Renal cortical epithelial cell (primary cell): Measurements from ENCODE around the gene LY6G6C. TPM values are rescaled to one million over a fixed set of nuclear protein-coding genes. Genes with fewer than 3 reads are reported as not detected.

ENCODE experiments used
- DNase-seq: peaks from one replicate; pipeline ENCODE4 v3.0.0-alpha.2; 2011; ENCODE audit warnings: low read depth
- total RNA-seq: library from RNA; depleted of rRNA; stranded (reverse); fragments of >200 nt; gene quantifications from 2 replicates; pipeline ENCODE4 v1.2.3, GENCODE V29; 2014

The LY6G6C gene
- total RNA-seq, result not detected in 2 replicates

GRCh38 chr6:31721351-31722020 is at the start of gene LY6G6C:
LY6G6C (minus strand) TSS chr6:31721746; CDS start chr6:31721679, 67 bp downstream.
- DNase-seq, result no peak

GRCh38 chr6:31770860-31771259 is 49.3 kb upstream of the LY6G6C start:
- DNase-seq, result no peak

- DNase-seq, result peak; percentile 44
Observed at GRCh38 chr6:31769684-31770371, 48.3 kb upstream of the LY6G6C start.

- DNase-seq, result no peak
Observed at GRCh38 chr6:31768363-31769257, 47.1 kb upstream of the LY6G6C start.

- no peak for DNase-seq
Observed at GRCh38 chr6:31767096-31767645, 45.6 kb upstream of the LY6G6C start.

GRCh38 chr6:31765910-31766794 is 44.6 kb upstream of the LY6G6C start:
- DNase-seq, result no peak

GRCh38 chr6:31765559-31765909 is 44.0 kb upstream of the LY6G6C start:
- DNase-seq, result no peak

GRCh38 chr6:31764198-31764597 is 42.7 kb upstream of the LY6G6C start:
- no peak for DNase-seq

GRCh38 chr6:31763619-31763940 is 42.0 kb upstream of the LY6G6C start:
- DNase-seq, result peak; percentile 45

GRCh38 chr6:31762878-31763618 is 41.5 kb upstream of the LY6G6C start:
- DNase-seq, result no peak

- DNase-seq, result no peak
Observed at GRCh38 chr6:31762356-31762755, 40.8 kb upstream of the LY6G6C start, which contains the start of gene SAPCD1. SAPCD1 (plus strand) TSS chr6:31762656; CDS start chr6:31763055, 399 bp downstream.

GRCh38 chr6:31761343-31761742 is 39.8 kb upstream of the LY6G6C start:
- DNase-seq, result no peak

- DNase-seq, result no peak
Observed at GRCh38 chr6:31760790-31761189, 39.2 kb upstream of the LY6G6C start.

GRCh38 chr6:31758281-31758680 is 36.7 kb upstream of the LY6G6C start:
- no peak for DNase-seq

GRCh38 chr6:31752739-31753319 is 31.3 kb upstream of the LY6G6C start:
- DNase-seq, result peak; percentile 36

GRCh38 chr6:31750411-31751022 is 29.0 kb upstream of the LY6G6C start:
- DNase-seq, result no peak

GRCh38 chr6:31749301-31750036 is 27.9 kb upstream of the LY6G6C start:
- DNase-seq, result no peak

- DNase-seq, result no peak
Observed at GRCh38 chr6:31744422-31744821, 22.9 kb upstream of the LY6G6C start.

- no peak for DNase-seq
Observed at GRCh38 chr6:31742894-31743293, 21.3 kb upstream of the LY6G6C start.
